GM18870 (cell line): ENCODE results near the gene SMC4.
"Not testable (repeated sequence)": the region's sequence is repeated elsewhere in the genome, so short reads cannot be mapped to it uniquely, and the experiment has no call there.

Experiments used
- ATAC-seq: cut with Tn5 transposase; IDR thresholded peaks from one replicate; pipeline ENCODE4 v1.9.1; 2021; ENCODE audit warnings: moderate library complexity; ENCODE audit not compliant: unreplicated experiment

The SMC4 gene

DNA sequence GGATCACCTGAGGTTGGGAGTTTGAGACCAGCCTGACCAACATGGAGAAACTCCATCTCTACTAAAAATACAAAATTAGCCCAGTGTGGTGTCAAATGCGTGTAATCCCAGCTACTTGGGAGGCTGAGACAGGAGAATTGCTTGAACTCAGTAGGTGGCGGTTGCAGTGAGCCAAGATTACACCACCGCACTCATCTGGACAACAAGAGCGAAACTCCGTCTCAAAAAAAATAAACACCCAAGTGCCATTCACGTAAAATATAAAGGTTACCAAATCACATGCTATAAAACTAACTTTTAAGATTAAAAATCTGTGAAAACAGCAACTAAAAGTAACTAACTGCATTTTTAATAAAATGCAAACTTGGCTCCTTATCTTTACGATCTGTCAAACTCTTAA, 41.2 kb downstream of the SMC4 start:
- no peak for ATAC-seq

DNA sequence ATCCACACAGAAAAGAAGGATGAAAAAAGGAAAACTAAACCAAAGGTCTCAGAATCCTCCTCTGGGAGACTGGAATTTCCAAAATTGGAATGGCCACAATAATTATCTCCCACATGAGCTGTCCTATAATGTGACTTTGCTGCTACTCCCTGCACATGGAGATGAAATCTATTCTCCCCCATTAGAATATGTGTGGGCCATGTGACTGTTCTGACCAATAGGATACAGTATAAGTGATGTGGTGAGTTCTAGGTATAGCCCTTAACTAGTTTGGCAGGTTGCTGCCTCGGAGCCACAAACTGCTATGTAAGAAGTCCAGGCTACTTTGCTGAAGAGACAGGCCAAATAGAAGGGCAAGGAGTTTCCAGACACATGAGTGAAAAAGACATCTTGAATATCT, 45.0 kb downstream of the SMC4 start:
- ATAC-seq, result no peak

DNA sequence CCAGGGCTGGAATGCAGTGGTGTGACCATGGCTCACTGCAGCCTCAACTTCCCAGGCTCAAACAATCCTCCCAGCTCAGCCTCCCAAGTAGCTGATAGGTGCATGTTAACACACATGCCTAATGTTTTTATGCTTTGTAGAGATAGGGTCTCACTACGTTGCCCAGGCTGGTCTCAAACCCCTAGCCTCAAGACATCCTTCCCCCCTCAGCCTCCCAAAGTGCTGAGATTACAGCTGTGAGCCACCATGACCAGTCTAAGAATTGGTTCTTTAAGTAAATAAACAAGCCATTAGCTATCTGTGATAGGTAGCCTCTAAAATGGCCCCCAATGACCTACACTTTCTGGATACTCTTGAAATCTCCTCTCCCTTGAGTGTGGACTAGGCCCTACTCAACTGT, 46.4 kb downstream of the SMC4 start:
- ATAC-seq, result no peak

DNA sequence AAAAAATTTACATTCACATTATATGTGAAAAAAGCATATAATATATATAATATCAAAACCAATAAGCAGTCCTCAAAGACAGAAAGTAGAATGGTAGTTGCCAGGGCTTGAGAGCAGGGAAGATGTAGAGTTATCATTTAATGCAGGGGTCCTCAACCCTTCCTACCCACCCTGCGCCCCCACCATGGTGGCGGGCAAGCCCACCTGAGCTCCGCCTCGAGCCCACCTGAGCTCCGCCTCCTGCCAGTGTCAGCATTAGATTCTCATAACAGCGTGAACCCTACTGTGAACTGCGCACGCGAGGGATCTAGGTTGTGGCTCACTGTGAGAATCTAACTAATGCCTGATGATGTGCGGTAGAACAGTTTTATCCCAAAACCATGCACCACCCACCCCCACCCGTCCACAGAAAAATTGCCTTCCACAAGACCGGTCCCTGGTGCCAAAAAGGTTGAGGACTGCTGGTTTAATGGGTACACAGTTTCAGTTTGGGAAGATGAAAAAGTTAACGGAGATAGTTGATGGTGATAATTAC, 47.1 kb downstream of the SMC4 start:
- ATAC-seq, result no peak

DNA sequence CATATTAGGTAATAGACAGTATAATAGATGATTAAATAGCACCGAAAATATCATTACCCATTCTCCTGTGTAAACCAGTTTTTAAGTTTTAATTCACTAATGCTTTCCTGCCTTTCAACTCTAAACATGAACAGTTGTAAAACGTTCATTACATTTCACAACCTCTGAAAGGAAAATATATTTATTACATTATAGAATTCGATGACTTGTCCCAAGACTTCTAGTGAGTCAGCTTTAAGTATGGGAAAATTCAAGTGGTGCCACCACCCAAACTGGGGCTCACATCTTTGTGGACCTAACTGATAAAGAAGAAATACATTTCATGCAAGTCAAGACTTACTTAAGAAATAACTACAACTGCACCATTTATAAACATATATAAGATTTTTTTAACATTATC, 48.1 kb downstream of the SMC4 start:
- ATAC-seq, result no peak

DNA sequence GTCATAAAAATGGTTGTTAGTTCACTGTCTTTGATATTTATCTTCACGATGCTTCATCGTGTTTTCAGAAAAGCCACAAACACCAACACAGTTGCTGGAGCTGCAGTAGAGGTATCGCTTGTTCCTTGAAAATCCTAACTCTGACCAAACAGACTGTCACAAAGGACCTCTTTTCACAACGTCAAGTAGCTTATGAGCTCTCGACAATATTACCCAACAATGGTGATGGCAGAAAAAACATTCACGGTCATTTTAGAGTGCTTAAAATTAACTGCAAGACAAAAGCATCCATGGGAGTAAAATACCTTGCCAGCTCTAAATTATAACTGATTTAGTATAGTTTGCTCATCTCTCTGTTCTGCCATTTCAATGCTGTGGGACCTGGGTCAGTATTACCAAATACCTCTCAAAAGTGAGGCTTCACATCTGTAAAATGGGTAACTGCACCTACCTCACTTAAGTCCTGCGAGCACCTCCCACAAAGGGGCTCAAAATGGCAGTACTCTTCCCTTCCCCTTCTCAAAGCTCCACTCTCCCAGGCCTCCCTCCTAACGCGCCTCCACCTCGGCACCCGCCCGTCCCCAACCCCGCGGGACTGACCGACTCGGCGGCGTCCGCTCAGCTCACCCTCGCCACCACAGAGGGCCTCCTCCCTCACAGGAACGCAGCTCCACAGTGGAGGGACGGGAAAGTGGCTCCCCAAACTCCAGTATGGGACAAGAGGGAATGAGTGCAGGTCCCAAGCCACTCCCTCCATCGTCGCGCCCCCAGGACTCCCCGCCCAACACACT, 49.6 kb downstream of the SMC4 start:
- peak; percentile 44 for ATAC-seq

DNA sequence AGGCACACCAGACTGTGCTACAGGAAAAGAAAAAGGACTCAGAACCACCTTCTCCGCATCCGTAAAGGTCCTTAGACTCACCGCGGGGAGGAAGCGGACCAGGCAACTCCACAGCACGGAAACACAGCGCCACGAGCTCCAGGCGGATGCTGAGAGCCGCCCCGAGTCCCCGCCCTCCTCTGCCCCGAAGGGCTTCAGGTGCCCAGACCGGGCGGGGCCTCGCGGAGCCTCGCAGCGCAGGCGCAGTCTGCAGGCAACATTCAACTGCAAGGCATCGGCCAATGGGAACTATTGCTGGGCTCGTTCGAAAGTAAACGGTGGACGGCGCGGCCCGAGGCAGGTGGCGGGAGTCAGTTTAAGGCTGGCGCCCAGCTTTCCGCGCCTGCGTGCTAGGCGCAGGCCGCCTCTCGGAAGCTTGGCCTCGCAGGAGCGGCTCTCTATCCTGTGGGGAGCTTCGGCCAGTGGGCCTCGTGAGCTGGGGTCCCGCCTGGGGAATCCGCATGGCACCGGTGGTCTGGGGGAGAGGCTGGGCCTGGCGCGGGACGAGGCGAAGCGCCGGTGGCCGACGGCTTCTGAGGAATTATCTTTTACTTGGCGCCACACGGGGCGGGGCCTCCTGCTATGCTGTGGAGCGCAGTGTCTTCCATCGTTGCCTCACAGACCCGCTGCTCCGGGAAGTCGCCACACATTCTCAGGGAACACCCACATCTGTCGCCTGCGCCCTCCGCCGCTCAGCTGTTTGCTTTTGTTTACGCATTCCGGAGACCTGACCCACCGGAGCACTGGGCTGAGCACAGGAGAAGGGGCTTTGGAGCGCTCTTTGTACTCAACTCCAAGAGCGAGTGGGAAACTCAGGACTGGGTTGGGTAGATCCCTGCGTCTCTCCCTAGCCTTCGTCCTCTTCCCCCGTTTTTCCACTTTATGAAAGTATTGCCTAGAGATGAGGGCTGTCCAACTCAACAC, 50.5 kb downstream of the SMC4 start, which contains the start of gene TRIM59:
TSS of gene TRIM59 (minus strand) at position 151 of the 963 bp plus-strand sequence. CDS start 10,603 bp downstream, outside the sequence.
- ATAC-seq, result peak; percentile 85

DNA sequence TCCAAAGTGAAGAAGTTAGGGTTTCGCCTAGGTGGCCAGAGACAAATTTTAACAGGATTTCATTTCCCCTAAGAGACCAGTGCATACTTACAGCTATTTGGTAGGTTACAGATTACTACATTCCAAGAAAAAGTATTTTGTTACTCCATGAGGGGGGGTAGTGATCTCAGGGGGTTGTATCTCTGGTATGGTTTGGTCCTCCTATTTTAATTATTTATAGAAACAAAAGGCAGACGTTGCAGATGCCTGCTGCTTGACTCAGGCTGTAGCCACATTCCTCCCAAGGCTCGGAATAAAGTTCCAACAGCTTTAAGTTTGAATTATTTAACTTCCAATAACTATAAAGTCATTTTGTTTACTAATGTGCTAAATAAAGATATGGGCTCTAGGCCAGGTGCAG, 51.4 kb downstream of the SMC4 start:
- no peak for ATAC-seq

DNA sequence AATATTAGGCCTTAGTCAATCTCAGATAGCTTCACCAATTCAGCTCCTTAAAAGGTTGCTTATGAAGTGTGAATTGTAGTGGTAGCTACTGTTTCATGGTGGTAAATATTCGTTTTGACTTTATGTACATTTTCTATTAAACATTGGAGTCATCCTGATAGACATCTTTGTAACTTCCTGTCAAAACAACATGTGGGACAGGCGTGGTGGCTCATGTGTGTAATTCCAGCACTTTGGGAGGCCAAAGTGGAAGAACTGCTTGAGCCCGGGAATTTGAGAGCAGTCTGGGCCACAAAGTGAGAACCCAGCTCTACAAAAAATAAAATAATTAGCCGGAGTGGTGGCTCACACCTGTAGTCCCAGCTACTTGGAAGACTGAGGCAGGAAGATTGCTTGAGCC, 52.2 kb downstream of the SMC4 start:
- ATAC-seq, result no peak

DNA sequence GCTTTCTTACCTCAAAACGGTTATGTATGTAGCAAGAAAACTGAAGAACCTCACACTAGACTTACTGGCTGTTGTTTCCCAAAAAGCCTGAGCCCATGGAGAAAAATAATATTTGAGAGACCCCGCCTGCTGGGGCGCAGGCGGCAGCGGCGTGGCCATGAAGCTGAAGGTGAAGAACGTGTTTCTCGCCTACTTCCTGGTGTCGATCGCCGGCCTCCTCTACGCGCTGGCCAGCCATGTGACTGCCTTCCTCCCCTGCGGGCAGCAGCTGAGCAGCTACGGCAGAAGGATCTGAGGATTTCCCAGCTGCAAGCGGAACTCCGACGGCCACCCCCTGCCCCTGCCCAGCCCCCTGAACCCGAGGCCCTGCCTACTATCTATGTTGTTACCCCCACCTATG, 52.8 kb downstream of the SMC4 start:
- ATAC-seq, result not testable (repeated sequence)

DNA sequence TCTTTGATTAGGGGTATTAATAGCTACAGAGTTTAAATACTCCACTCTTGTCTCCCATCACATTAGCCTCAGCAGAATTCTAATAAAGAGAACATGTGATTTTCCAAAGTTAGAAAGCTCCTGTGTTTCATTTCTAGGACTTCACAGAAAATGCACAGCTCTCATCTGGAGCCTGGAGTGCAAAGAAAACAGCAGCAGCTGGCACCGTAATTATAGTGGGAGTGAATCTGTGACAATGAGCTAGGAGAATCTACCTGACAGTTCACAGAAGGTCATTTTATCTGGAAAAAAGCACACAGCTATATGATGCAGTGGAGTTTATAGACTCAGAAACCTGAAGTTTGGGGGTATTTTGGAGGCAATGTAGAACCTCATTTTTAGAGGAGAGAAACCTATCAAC, 55.5 kb downstream of the SMC4 start:
- ATAC-seq, result no peak

DNA sequence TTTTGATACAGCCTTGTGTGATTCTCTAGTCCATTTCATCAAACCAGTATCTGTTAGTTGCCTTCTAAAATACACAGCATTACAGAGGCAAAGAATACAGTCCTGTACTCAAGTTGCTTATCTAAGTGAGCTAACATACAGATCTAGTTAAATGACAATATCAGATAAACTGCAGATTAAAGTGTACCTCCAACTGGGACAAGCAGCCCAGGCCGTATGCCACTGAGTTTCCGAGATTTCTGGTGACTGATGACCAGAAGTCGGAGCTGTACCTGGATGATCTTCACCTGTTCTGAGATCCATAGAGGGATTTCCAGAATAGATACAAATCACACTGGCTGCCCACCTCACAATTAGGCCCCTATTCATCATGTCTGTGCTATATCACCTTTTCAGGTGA, 56.4 kb downstream of the SMC4 start:
- no peak for ATAC-seq

DNA sequence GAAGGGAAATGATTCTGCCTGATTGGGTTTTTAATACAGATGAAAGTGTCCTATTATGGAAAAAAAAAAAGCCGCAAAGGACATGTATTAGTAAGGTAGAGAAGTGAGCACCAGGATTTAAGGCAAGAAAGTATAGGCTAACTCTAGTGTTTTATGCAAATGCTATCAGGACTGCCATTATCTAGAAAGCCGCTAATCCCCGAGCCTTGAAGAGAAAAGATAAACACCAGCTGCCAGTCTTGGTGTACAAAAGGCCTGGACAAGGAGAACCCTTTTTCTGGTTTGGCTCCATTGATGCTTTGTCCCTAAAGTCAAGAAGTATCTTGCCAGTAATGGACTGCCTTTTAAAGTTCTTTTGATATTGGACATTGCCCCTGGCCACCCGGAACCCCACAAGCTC, 58.7 kb downstream of the SMC4 start:
- ATAC-seq, result no peak

DNA sequence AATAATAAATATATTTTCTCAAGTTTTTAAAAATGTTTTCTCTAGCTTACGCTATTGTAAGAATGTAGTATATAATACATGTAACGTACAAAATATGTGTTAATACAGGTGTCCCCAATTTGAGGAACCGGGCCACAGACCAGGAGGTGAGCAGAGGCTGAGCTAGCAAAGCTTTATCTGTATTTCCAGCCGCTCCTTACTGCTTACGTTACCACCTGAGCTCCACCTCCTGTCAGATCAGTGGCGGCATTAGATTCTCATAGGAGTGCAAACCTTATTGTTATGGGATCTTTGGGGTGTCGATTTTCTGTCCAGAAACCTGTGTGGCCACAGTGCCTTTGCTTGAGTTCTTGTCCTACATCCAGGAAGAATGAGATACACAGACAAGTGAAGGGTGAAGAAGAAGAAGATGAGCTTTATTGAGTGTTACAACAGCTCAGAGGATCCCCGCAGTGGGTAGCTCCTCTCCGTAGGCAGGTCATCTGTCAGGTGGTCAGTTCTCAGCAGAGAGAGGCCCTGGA, 60.1 kb downstream of the SMC4 start:
- no peak for ATAC-seq

DNA sequence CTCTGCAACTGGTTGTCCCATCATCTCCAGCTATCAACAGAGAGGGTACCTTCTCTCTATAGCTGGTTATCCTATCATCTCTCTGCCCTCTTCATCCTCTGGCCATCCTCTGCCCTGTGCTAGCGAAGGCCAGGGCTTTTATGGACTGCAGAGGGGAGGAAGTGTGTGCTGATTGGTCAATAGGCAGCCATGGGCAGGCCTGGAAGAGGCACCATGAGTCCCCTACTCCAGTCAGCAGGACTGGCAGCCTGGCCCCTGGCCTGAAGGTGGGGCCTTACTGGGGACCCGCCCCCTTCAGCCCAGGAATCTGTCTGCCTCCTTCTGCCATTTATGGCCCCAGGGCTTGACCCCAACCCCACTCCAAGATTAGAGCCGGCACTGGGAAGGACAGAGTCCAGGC, 60.6 kb downstream of the SMC4 start:
- ATAC-seq, result no peak

DNA sequence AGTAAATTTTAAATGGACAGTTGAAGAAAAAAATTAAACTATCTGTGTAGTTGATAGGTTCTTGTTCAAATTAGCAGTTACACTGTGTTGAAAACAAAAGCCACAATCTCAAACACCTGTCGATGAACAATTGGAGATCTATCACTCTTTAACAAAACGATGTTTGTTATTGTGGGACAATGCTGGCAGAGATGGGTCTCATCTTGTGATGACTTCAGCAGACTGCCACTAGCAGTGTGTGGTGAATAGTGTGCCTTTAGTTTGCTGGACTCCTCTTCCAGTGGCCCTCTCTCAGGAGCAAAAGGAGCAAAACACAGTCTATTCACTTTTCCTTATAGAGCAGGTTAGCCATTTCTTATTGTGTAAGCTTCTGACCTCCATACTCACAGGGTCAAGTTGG, 64.9 kb downstream of the SMC4 start:
- ATAC-seq, result no peak

DNA sequence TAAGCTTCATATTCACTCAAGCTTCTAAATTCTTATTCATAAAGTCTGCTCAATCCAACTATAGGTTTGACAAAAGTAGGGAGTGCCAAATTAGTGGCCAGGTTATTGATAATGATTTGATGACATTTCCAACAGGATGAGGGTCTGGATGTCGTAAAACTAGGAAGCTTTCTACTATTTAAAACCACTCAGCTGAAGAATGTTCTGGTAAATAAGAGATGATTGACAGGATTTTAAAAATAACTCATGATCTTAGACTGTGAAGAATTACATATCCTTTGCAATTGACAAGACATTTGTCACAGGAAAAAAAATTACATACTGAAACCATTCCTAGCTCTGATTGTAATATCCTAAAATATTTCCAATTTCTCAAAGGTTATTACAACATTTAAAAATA, 65.5 kb downstream of the SMC4 start:
- ATAC-seq, result no peak

DNA sequence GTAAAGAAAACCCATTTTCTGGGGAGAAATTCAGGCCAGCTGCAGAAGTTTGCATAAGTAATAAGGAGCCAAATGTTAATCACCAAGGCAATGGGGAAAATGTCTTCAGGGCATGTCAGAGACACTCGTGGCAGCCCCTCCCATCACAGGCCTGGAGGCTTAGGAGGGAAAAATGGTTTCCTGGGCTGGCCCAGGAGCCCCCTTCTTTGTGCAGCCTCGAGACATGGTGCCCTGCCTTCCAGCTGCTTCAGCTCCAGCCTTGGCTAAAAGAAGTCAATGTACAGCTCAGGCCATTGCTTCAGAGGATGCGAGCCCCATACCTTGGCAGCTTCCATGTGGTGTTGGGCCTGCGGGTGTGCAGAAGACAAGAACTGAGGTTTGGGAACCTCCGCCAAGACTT, 70.7 kb downstream of the SMC4 start:
- ATAC-seq, result no peak

DNA sequence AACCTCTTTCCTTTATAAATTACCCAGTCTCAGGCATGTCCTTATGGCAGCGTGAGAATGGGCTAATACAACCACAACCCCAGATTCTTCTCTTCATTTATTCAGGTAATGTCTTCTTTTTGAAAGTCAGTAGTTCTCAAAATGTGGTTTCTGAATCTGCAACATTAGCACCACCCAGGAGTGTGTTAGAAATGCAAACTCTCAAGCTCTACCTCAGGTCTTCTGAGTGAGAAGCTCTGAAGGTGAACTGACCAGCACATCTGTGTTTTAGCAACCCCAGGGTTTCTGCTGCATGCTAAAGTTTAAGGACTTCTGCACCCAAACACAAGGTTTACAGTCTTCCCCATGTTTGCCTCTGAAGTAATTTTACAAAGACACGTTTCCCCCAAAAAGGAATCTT, 72.4 kb downstream of the SMC4 start:
- no peak for ATAC-seq

DNA sequence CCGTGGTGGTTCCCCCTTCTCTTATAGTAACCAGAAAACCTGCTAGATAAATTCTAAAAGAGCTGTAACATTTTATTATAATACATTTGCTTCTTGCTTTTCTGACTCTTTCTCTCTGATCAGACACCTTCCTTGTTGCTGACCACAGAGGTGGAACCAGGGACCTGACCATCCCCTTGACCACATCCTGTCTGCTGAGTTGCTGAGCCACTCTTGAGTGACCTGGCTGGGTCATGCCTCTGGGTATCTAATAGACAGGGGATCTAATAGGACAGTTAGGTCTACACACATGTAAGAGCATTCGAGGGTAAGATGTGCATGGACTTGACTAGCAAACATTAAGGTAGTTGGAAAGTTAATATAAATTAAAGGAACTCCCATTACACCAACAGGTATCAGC, 72.9 kb downstream of the SMC4 start:
- ATAC-seq, result no peak

DNA sequence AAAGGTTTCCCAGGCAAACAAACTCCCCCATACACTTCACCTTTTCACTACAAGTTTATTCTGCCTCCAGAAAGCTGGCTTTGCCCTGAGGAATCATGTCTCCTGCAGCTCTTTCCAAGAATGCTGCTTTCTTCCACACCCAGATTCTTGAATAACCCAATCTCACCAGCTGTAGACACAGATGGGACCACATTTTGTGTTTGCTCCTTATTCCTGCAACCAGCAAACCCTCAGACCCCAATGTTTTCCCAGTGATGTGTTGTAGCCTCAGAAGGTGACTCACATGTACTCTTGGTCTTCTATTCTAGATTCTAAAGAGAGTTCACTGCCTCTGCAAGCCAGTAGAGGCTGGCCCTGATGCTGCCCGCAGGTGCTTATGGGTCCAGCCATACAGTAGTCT, 73.8 kb downstream of the SMC4 start:
- no peak for ATAC-seq

DNA sequence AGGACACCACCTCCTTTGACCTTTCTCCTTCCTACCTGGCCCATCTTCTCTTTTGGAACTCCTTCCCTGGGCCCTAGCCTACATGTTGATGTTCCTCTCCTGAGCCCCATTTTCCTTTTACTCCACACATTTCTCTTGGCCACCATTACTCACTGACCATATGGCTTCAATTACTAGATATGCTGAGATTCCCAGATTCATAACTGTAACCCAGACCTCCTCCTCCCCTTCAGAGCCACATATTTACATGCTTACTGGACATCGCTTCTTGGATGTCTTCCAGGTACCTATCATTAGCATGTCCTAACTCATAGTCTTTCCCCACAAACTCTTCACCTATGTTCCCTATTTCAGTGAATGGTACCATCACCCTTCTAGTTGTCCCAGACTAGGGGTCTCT, 74.5 kb downstream of the SMC4 start:
- no peak for ATAC-seq
